SK-N-SH treated with all-trans-retinoic acid at 6 μM for 48 hours (cell line): Measurements from ENCODE around the gene IFNB1.
A peak's percentile ranks its signal among the peaks of the same experiment; 100 is the strongest.

ENCODE experiments used
- ATAC-seq: fragments of 200-7000 bp; cut with Tn5 transposase; 3 replicates; pipeline ENCODE4 v1.9.1; 2020; ENCODE audit warnings: mild to moderate bottlenecking, moderate library complexity
- ARNTL ChIP-seq: fragments of 450-650 bp; formaldehyde crosslinking; IDR thresholded peaks from 2 replicates; pipeline ENCODE4 v1.5.0; 2020; ENCODE audit warnings: low read depth, mild to moderate bottlenecking, moderate library complexity, borderline replicate concordance
- BACH2 ChIP-seq: fragments of 250-450 bp; sonication (Bioruptor Pico); IDR thresholded peaks from 2 replicates; pipeline ENCODE4 v1.9.0; 2021; ENCODE audit warnings: mild to moderate bottlenecking, borderline replicate concordance
- CSDC2 ChIP-seq: fragments of 250-450 bp; sonication (Bioruptor Pico); IDR thresholded peaks from 2 replicates; pipeline ENCODE4 v1.5.0; 2020; ENCODE audit warnings: mild to moderate bottlenecking, moderate library complexity
- ESRRG ChIP-seq: fragments of 250-450 bp; sonication (Bioruptor Pico); IDR thresholded peaks from 2 replicates; pipeline ENCODE4 v1.6.1; 2021; ENCODE audit warnings: mild to moderate bottlenecking
- GLIS3 ChIP-seq: fragments of 250-450 bp; sonication (Bioruptor Pico); IDR thresholded peaks from 2 replicates; pipeline ENCODE4 v1.5.0; 2020; ENCODE audit warnings: mild to moderate bottlenecking, moderate library complexity
- ISL1 ChIP-seq: fragments of 250-450 bp; sonication (Bioruptor Pico); IDR thresholded peaks from 2 replicates; pipeline ENCODE4 v2.1.2; 2022; ENCODE audit warnings: mild to moderate bottlenecking, moderate library complexity
- OSR1 ChIP-seq: fragments of 250-450 bp; sonication (Bioruptor Pico); IDR thresholded peaks from 2 replicates; pipeline ENCODE4 v1.8.0; 2022; ENCODE audit warnings: moderate library complexity, mild to moderate bottlenecking, inconsistent platforms
- PPARA ChIP-seq: fragments of 250-450 bp; sonication (Bioruptor Pico); IDR thresholded peaks from 2 replicates; pipeline ENCODE4 v1.5.0; 2020; ENCODE audit warnings: mild to moderate bottlenecking, borderline replicate concordance
- SNAI2 ChIP-seq: fragments of 250-450 bp; sonication (Bioruptor Pico); IDR thresholded peaks from 2 replicates; pipeline ENCODE4 v1.5.0; 2020; ENCODE audit warnings: mild to moderate bottlenecking, moderate library complexity
- TCF4 ChIP-seq: fragments of 250-450 bp; sonication (Bioruptor Pico); IDR thresholded peaks from 2 replicates; pipeline ENCODE4 v1.8.0; 2021; ENCODE audit warnings: mild to moderate bottlenecking, moderate library complexity, borderline replicate concordance
- TOX ChIP-seq: fragments of 250-450 bp; sonication (Bioruptor Pico); IDR thresholded peaks from 2 replicates; pipeline ENCODE4 v1.8.0; 2021; ENCODE audit warnings: mild to moderate bottlenecking, moderate library complexity, borderline replicate concordance
- ZC3H10 ChIP-seq: fragments of 250-450 bp; sonication (Bioruptor Pico); IDR thresholded peaks from 2 replicates; pipeline ENCODE4 v1.5.1; 2021; ENCODE audit warnings: mild to moderate bottlenecking, moderate library complexity
- ZFP3 ChIP-seq: fragments of 250-450 bp; sonication (Bioruptor Pico); IDR thresholded peaks from 2 replicates; pipeline ENCODE4 v1.5.0; 2020; ENCODE audit warnings: mild to moderate bottlenecking, moderate library complexity
- ZFP30 ChIP-seq: fragments of 450-650 bp; formaldehyde crosslinking; IDR thresholded peaks from 2 replicates; pipeline ENCODE4 v1.5.0; 2022; ENCODE audit warnings: mild to moderate bottlenecking, moderate library complexity
- ZNF565 ChIP-seq: fragments of 450-650 bp; formaldehyde crosslinking; conservative IDR thresholded peaks from 2 replicates; pipeline ENCODE4 v1.5.0; 2020; ENCODE audit warnings: low read depth, mild to moderate bottlenecking, moderate library complexity
- ZNF70 ChIP-seq: fragments of 450-650 bp; formaldehyde crosslinking; IDR thresholded peaks from 2 replicates; pipeline ENCODE4 v1.5.0; 2020; ENCODE audit warnings: mild to moderate bottlenecking, moderate library complexity
- TF ChIP-seq, protein P1 (sequence below): fragments of 250-450 bp; sonication (Bioruptor Pico); IDR thresholded peaks from 2 replicates; pipeline ENCODE4 v1.8.0; 2021; ENCODE audit warnings: low read depth, mild to moderate bottlenecking, moderate library complexity, borderline replicate concordance
- TF ChIP-seq, protein P2 (sequence below): fragments of 250-450 bp; sonication (Bioruptor Pico); IDR thresholded peaks from 2 replicates; pipeline ENCODE4 v1.5.1; 2020; ENCODE audit warnings: low read depth, mild to moderate bottlenecking, moderate library complexity
- TF ChIP-seq, protein P3 (sequence below): fragments of 250-450 bp; sonication (Bioruptor Pico); IDR thresholded peaks from 2 replicates; pipeline ENCODE4 v1.5.1; 2021; ENCODE audit warnings: mild to moderate bottlenecking, moderate library complexity
- TF ChIP-seq, protein P4 (sequence below): fragments of 250-450 bp; sonication (Bioruptor Pico); IDR thresholded peaks from 2 replicates; pipeline ENCODE4 v1.8.0; 2020; ENCODE audit warnings: mild to moderate bottlenecking, moderate library complexity, borderline replicate concordance

Gene IFNB1

DNA sequence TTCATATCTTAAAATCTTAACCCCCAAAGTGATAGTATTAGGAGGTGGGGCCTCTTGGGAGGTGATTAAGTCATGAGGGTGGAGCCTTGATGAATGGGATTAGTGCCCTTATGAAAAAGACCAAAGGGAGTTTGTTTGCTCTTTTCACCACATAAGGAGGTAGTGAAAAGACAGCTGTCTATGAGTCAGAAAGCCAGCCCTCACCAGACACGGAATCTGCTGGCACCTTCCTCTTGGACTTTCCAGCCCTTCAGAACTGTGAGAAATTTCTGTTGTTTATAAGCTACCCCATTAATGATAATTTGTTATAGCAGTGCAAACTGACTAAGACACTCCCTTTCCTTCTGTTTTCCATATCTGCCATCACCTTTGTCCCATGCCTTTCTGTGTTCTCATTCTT lies 20.8 kb downstream of the IFNB1 start:
- no peak for TF ChIP-seq BACH2 (CRISPR knock-in tag)
- no peak for ATAC-seq

DNA sequence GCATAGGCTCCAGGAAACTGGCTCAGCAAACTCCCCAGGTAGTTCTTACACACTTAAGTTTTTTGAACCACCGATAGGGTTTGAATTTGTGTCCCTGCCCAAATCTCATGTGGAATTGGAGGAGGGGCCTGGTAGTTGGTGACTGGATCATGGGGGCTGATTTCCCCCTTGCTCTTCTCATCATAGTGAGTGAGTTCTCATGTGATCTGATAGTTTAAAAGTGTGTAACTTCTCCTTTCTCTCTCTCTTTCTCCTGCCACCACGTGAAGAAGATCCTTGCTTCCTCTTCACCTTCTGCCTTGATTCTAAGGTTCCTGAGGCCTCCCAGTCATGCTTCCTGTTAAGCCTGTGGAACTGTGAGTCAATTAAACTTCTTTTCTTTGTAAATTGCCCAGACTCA lies 23.9 kb downstream of the IFNB1 start:
- no peak for ATAC-seq
- TF ChIP-seq, protein P1, sequence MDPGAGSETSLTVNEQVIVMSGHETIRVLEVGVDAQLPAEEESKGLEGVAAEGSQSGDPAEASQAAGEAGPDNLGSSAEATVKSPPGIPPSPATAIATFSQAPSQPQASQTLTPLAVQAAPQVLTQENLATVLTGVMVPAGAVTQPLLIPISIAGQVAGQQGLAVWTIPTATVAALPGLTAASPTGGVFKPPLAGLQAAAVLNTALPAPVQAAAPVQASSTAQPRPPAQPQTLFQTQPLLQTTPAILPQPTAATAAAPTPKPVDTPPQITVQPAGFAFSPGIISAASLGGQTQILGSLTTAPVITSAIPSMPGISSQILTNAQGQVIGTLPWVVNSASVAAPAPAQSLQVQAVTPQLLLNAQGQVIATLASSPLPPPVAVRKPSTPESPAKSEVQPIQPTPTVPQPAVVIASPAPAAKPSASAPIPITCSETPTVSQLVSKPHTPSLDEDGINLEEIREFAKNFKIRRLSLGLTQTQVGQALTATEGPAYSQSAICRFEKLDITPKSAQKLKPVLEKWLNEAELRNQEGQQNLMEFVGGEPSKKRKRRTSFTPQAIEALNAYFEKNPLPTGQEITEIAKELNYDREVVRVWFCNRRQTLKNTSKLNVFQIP (CRISPR knock-in tag), result no peak
- no peak for TF ChIP-seq ZNF70 (CRISPR knock-in tag)
- no peak for TF ChIP-seq ZC3H10 (CRISPR knock-in tag)
- TF ChIP-seq ZFP30 (CRISPR knock-in tag), result no peak
- TF ChIP-seq ARNTL (CRISPR knock-in tag), result no peak
- TF ChIP-seq CSDC2 (CRISPR knock-in tag), result no peak

DNA sequence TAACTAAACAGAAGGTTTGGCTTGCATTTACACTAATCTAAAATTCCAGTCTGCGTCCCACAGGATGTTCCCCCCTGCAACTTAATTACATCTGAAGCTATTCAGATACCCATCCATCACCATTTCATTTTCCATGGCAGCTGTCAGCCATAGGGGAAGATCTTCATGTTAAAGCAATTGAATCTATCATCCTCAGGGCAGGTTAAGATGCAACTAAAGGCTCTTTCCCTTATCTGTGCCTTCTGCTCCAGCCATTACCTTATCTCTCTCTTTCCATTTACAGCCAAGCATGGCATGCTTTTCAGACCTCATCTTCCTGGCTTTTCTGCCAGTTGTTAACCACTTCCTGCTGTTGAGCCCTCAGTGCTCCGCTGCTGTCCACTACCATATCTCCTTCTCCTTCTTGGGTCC lies 30.5 kb downstream of the IFNB1 start:
- peak; percentile 34 for TF ChIP-seq ISL1 (CRISPR knock-in tag)
- TF ChIP-seq, protein P1 (CRISPR knock-in tag), result no peak

DNA sequence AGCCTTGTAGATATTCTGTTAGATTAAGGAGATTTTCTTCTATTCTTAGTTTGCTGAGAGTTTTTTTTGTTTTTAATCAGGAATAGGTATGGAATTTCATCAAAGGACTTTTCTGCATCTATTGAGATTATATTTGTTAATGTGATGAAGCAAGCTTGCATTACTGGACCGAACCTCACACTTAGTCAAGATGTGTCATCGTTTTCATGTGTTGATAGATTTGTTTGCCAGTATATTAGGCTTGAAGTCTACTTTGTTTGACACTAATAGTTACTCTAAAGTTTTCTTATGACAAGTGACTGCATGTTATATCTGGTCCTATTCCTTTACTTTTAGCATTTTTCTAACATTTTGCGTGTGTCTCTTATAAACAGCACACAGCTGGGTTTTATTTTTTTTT lies 33.9 kb downstream of the IFNB1 start:
- ATAC-seq, result no peak
- TF ChIP-seq TCF4 (CRISPR knock-in tag), result no peak
- TF ChIP-seq ZNF70 (CRISPR knock-in tag), result no peak
- no peak for TF ChIP-seq CSDC2 (CRISPR knock-in tag)
- TF ChIP-seq, protein P2, sequence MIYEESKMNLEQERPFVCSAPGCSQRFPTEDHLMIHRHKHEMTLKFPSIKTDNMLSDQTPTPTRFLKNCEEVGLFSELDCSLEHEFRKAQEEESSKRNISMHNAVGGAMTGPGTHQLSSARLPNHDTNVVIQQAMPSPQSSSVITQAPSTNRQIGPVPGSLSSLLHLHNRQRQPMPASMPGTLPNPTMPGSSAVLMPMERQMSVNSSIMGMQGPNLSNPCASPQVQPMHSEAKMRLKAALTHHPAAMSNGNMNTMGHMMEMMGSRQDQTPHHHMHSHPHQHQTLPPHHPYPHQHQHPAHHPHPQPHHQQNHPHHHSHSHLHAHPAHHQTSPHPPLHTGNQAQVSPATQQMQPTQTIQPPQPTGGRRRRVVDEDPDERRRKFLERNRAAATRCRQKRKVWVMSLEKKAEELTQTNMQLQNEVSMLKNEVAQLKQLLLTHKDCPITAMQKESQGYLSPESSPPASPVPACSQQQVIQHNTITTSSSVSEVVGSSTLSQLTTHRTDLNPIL (CRISPR knock-in tag), result no peak
- no peak for TF ChIP-seq OSR1
- TF ChIP-seq, protein P3, sequence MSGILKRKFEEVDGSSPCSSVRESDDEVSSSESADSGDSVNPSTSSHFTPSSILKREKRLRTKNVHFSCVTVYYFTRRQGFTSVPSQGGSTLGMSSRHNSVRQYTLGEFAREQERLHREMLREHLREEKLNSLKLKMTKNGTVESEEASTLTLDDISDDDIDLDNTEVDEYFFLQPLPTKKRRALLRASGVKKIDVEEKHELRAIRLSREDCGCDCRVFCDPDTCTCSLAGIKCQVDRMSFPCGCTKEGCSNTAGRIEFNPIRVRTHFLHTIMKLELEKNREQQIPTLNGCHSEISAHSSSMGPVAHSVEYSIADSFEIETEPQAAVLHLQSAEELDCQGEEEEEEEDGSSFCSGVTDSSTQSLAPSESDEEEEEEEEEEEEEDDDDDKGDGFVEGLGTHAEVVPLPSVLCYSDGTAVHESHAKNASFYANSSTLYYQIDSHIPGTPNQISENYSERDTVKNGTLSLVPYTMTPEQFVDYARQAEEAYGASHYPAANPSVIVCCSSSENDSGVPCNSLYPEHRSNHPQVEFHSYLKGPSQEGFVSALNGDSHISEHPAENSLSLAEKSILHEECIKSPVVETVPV, result no peak
- TF ChIP-seq BACH2 (CRISPR knock-in tag), result no peak
- no peak for TF ChIP-seq ARNTL (CRISPR knock-in tag)
- no peak for TF ChIP-seq ESRRG
- TF ChIP-seq, all 23 proteins: peak for 0

More for the DNA sequence above, 30.5 kb downstream of the IFNB1 start:
- ATAC-seq, result no peak; the same call in 2 of the 3 replicates

DNA sequence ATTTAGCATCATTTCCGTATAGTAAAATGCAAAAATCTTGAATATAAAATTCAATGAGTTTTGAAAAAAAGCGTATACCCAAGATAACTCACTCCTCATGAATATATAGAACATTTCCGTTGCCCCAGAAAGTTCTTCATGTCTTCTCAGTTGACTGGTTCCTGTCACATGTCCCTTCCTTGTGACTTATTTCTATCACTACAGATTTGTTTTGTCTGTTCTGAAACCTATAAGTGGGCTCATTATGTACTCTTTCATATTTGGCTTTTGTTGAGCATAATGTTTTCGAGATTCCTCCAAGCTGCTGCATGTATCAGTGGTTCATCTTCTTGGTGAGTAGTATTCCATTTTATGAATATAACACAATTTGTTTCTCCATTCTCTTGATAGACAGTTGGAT lies 35.3 kb downstream of the IFNB1 start:
- ATAC-seq, result no peak
- TF ChIP-seq ARNTL (CRISPR knock-in tag), result no peak
- no peak for TF ChIP-seq ZNF565 (CRISPR knock-in tag)
- TF ChIP-seq, protein P1 (CRISPR knock-in tag), result no peak
- no peak for TF ChIP-seq SNAI2
- no peak for TF ChIP-seq CSDC2 (CRISPR knock-in tag)
- no peak for TF ChIP-seq ZNF70 (CRISPR knock-in tag)
- TF ChIP-seq ESRRG, result no peak
- TF ChIP-seq ZFP3 (CRISPR knock-in tag), result no peak
- TF ChIP-seq ISL1 (CRISPR knock-in tag), result no peak
- TF ChIP-seq GLIS3 (CRISPR knock-in tag), result no peak
- no peak for TF ChIP-seq TOX (CRISPR knock-in tag)
- no peak for TF ChIP-seq ZFP30 (CRISPR knock-in tag)
- no peak for TF ChIP-seq TCF4 (CRISPR knock-in tag)
- TF ChIP-seq, protein P4, sequence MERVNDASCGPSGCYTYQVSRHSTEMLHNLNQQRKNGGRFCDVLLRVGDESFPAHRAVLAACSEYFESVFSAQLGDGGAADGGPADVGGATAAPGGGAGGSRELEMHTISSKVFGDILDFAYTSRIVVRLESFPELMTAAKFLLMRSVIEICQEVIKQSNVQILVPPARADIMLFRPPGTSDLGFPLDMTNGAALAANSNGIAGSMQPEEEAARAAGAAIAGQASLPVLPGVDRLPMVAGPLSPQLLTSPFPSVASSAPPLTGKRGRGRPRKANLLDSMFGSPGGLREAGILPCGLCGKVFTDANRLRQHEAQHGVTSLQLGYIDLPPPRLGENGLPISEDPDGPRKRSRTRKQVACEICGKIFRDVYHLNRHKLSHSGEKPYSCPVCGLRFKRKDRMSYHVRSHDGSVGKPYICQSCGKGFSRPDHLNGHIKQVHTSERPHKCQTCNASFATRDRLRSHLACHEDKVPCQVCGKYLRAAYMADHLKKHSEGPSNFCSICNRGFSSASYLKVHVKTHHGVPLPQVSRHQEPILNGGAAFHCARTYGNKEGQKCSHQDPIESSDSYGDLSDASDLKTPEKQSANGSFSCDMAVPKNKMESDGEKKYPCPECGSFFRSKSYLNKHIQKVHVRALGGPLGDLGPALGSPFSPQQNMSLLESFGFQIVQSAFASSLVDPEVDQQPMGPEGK (CRISPR knock-in tag), result no peak
- no peak for TF ChIP-seq BACH2 (CRISPR knock-in tag)
- TF ChIP-seq PPARA (CRISPR knock-in tag), result no peak
